Left kidney (tissue), 2 donors: ENCODE results near the gene ALDH1A3. TPM values are rescaled to one million over a fixed set of nuclear protein-coding genes. Genes with fewer than 3 reads are reported as not detected.

Experiments
- DNase-seq: peaks from one replicate; pipeline ENCODE4 v3.0.0-alpha.2; 2013
- polyA plus RNA-seq: library from polyadenylated mRNA; unstranded; fragments of 120-200 nt; gene quantifications from one replicate; pipeline ENCODE4 v1.2.1, GENCODE V29; 2013; ENCODE audit not compliant: insufficient read length

The ALDH1A3 gene
- polyA plus RNA-seq, 1 donor: 5.7 TPM

GRCh38 chr15:100951965-100952364 lies 72.3 kb downstream of the ALDH1A3 start:
- no peak for DNase-seq

- DNase-seq: no peak
Observed at GRCh38 chr15:100952566-100952965, 72.9 kb downstream of the ALDH1A3 start.

- no peak for DNase-seq
Observed at GRCh38 chr15:100958326-100959065, 78.9 kb downstream of the ALDH1A3 start.

GRCh38 chr15:100959066-100960050 lies 79.7 kb downstream of the ALDH1A3 start:
- no peak for DNase-seq

Other genes with a start within 250 kb of the ALDH1A3 start
- 3.0 TPM for gene LRRK1, start 39.5 kb downstream of the ALDH1A3 start, polyA plus RNA-seq